HL-60/S4 treated with retinoic acid at 250 ng/mL for 4 days and 3 days (cell line): Measurements from ENCODE around the gene SKIC2.

Experiments
- in situ Hi-C: fragments of 300-500 bp; cut with MboI; formaldehyde crosslinking; loops from 2 replicates; pipeline ENCODE4 v1.7.0; 2022; ENCODE audit warnings: low sequenced_read_pairs

The SKIC2 gene

GRCh38 chr6:31945507-31946369 lies 13.2 kb upstream of the SKIC2 start, which contains the start of gene CFB:
CFB (plus strand) TSS chr6:31946095; CDS start chr6:31946222, 127 bp downstream.
- in situ Hi-C loops = no loop called here

GRCh38 chr6:31946370-31946885 lies 12.5 kb upstream of the SKIC2 start:
- in situ Hi-C loops = no loop called here

- in situ Hi-C loops = no loop called here
Measured at GRCh38 chr6:31947070-31947675, 11.8 kb upstream of the SKIC2 start.

GRCh38 chr6:31947864-31948263 lies 11.1 kb upstream of the SKIC2 start:
- in situ Hi-C loops = no loop called here

GRCh38 chr6:31948306-31948705 lies 10.7 kb upstream of the SKIC2 start:
- in situ Hi-C loops = no loop called here

GRCh38 chr6:31948753-31949413 lies 10.1 kb upstream of the SKIC2 start:
- in situ Hi-C loops = no loop called here

GRCh38 chr6:31949926-31950548 lies 8.9 kb upstream of the SKIC2 start:
- in situ Hi-C loops = no loop called here

GRCh38 chr6:31952140-31952805 lies 6.7 kb upstream of the SKIC2 start:
- in situ Hi-C loops = no loop called here

GRCh38 chr6:31952890-31953289 lies 6.1 kb upstream of the SKIC2 start:
- in situ Hi-C loops = no loop called here

- in situ Hi-C loops = no loop called here
Measured at GRCh38 chr6:31954511-31954910, 4.5 kb upstream of the SKIC2 start.

- in situ Hi-C loops = no loop called here
Measured at GRCh38 chr6:31956796-31957195, 2.2 kb upstream of the SKIC2 start.

GRCh38 chr6:31958412-31958740 lies 599 bp upstream of the SKIC2 start:
- in situ Hi-C loops = no loop called here

GRCh38 chr6:31961616-31962015 lies 2.6 kb downstream of the SKIC2 start:
- in situ Hi-C loops = no loop called here

GRCh38 chr6:31963921-31964320 lies 4.9 kb downstream of the SKIC2 start:
- in situ Hi-C loops = no loop called here

- in situ Hi-C loops = no loop called here
Measured at GRCh38 chr6:31965700-31966099, 6.7 kb downstream of the SKIC2 start.

GRCh38 chr6:31966506-31966905 lies 7.5 kb downstream of the SKIC2 start:
- in situ Hi-C loops = no loop called here

GRCh38 chr6:31966997-31967925 lies 8.3 kb downstream of the SKIC2 start:
- in situ Hi-C loops = no loop called here

GRCh38 chr6:31967926-31968320 lies 8.9 kb downstream of the SKIC2 start:
- in situ Hi-C loops = no loop called here

- in situ Hi-C loops = no loop called here
Measured at GRCh38 chr6:31968326-31968725, 9.4 kb downstream of the SKIC2 start.
